Daoy (cell line): ENCODE data around the gene TSPAN3. TPM values are rescaled to one million over a fixed set of nuclear protein-coding genes. Genes with fewer than 3 reads are reported as not detected.

ENCODE experiments used
- DNase-seq: peaks from one replicate; pipeline ENCODE4 v3.0.0-alpha.2; 2015; ENCODE audit warnings: low read depth
- total RNA-seq: library from RNA; depleted of rRNA; stranded (reverse); fragments of >200 nt; shearing (Covaris generic); gene quantifications from 2 replicates; pipeline ENCODE4 v1.2.3, GENCODE V29; 2014

TSPAN3 gene
- total RNA-seq, 1 experiment from 2014 or later = 181 TPM

GRCh38 chr15:77023576-77024272, 47.2 kb downstream of the TSPAN3 start:
- DNase-seq = no peak

GRCh38 chr15:77022646-77023575, 48.0 kb downstream of the TSPAN3 start:
- no peak for DNase-seq

GRCh38 chr15:77021803-77022381, 49.0 kb downstream of the TSPAN3 start:
- DNase-seq = peak; percentile 62

GRCh38 chr15:77021088-77021481, 49.8 kb downstream of the TSPAN3 start:
- no peak for DNase-seq

- no peak for DNase-seq
Observed at GRCh38 chr15:77020348-77021087, 50.4 kb downstream of the TSPAN3 start.

- DNase-seq = peak; percentile 46
Observed at GRCh38 chr15:77019521-77020331, 51.2 kb downstream of the TSPAN3 start.

GRCh38 chr15:77018796-77019505, 52.0 kb downstream of the TSPAN3 start:
- no peak for DNase-seq

GRCh38 chr15:77017761-77018720, 52.9 kb downstream of the TSPAN3 start:
- no peak for DNase-seq

GRCh38 chr15:77017091-77017660, 53.7 kb downstream of the TSPAN3 start:
- no peak for DNase-seq

- no peak for DNase-seq
Observed at GRCh38 chr15:77016321-77016695, 54.6 kb downstream of the TSPAN3 start.

- DNase-seq = no peak
Observed at GRCh38 chr15:77015646-77016320, 55.1 kb downstream of the TSPAN3 start.

- DNase-seq = no peak
Observed at GRCh38 chr15:77014132-77015081, 56.5 kb downstream of the TSPAN3 start.

GRCh38 chr15:77013776-77014131, 57.2 kb downstream of the TSPAN3 start:
- no peak for DNase-seq

GRCh38 chr15:77012868-77013267, 58.0 kb downstream of the TSPAN3 start:
- no peak for DNase-seq

GRCh38 chr15:77012117-77012712, 58.7 kb downstream of the TSPAN3 start:
- DNase-seq = no peak

- DNase-seq = no peak
Observed at GRCh38 chr15:77010857-77011256, 60.1 kb downstream of the TSPAN3 start.

- no peak for DNase-seq
Observed at GRCh38 chr15:77010312-77010686, 60.6 kb downstream of the TSPAN3 start.
